ENCODE data around the gene ACTR2. TPM values are rescaled to one million over a fixed set of nuclear protein-coding genes. Genes with fewer than 3 reads are reported as not detected.

The ACTR2 gene
- total and polyA plus RNA-seq, 2 of the 13 experiments (the other 11 are each of a cell fraction or from before 2014, with no cell fraction given) = 51.2 to 100 TPM

GRCh38 chr2:65182570-65182969 lies 45.1 kb upstream of the ACTR2 start (continued):
- TF ChIP-seq PAXIP1 (CRISPR knock-in tag; conservative IDR thresholded peaks at IDR 0.05) (peak; percentile 42), RXRB (CRISPR knock-in tag; IDR thresholded peaks at IDR 0.05; ENCODE audit: borderline replicate concordance) (0 out of 2 replicates have a peak, but pooled peaks have one; percentile 9), SOX6 (IDR thresholded peaks at IDR 0.05) (no peak), SOX6 (CRISPR knock-in tag; IDR thresholded peaks at IDR 0.05) (peak; percentile 41; the same call in 1 of the 2 replicates), NCOR1 (IDR thresholded peaks at IDR 0.05; ENCODE audit: borderline replicate concordance, low read length) (0 out of 2 replicates have a peak, but pooled peaks have one; percentile 30), ATF4 (CRISPR knock-in tag; IDR thresholded peaks at IDR 0.05) (0 out of 4 replicates have a peak, but pooled peaks of 1 of the 2 experiments have one; percentile 15), SAP130 (CRISPR knock-in tag; IDR thresholded peaks at IDR 0.05; ENCODE audit: low read depth) (peak; percentile 25; the same call in 1 of the 2 replicates), ELF4 (CRISPR knock-in tag; IDR thresholded peaks at IDR 0.05; ENCODE audit: borderline replicate concordance) (no peak), ZNF264 (CRISPR knock-in tag; IDR thresholded peaks at IDR 0.05) (no peak), ZBTB7B (CRISPR knock-in tag; IDR thresholded peaks at IDR 0.05) (peak; percentile 16; the same call in 1 of the 2 replicates), ZBTB20 (CRISPR knock-in tag; IDR thresholded peaks at IDR 0.05; ENCODE audit: borderline replicate concordance, low read depth) (peak; percentile 65; the same call in 1 of the 2 replicates), THAP11 (CRISPR knock-in tag; IDR thresholded peaks at IDR 0.05) (no peak), ETV6 (CRISPR knock-in tag; conservative IDR thresholded peaks at IDR 0.05) (no peak), ZMYM4 (CRISPR knock-in tag; IDR thresholded peaks at IDR 0.05) (peak; percentile 51; the same call in 1 of the 2 replicates), IRX3 (CRISPR knock-in tag; IDR thresholded peaks at IDR 0.05; ENCODE audit: borderline replicate concordance, low read depth) (no peak), HIVEP1 (CRISPR knock-in tag; IDR thresholded peaks at IDR 0.05) (0 out of 2 replicates have a peak, but pooled peaks have one; percentile 44), HNF4G (IDR thresholded peaks at IDR 0.05; ENCODE audit: borderline replicate concordance, low read depth, low read length) (peak; percentile 70; the same call in 1 of the 2 replicates), HNF4G (CRISPR knock-in tag; IDR thresholded peaks at IDR 0.05; ENCODE audit: borderline replicate concordance, low read depth) (peak; percentile 87), CEBPG (CRISPR knock-in tag; IDR thresholded peaks at IDR 0.05) (peak; percentile 80), LCORL (IDR thresholded peaks at IDR 0.05) (no peak), LCORL (CRISPR knock-in tag; IDR thresholded peaks at IDR 0.05) (peak; percentile 61; the same call in 1 of the 2 replicates), FOXO1 (CRISPR knock-in tag; IDR thresholded peaks at IDR 0.05) (no peak), HNRNPL (IDR thresholded peaks at IDR 0.05; ENCODE audit: low read depth, low read length) (0 out of 2 replicates have a peak, but pooled peaks have one; percentile 24), ZNF280B (CRISPR knock-in tag; IDR thresholded peaks at IDR 0.05; ENCODE audit: borderline replicate concordance) (0 out of 2 replicates have a peak, but pooled peaks have one; percentile 45), MED13 (CRISPR knock-in tag; IDR thresholded peaks at IDR 0.05) (no peak)

Measured in HepG2 (cell line).